Effector memory CD8-positive, alpha-beta T cell (primary cell): Measurements from ENCODE around the gene USP13.
A peak's percentile ranks its signal among the peaks of the same experiment; 100 is the strongest.

ENCODE experiments used
- ATAC-seq: fragments of 150-1000 bp; cut with Tn5 transposase; replicated peaks from 2 replicates; pipeline ENCODE4 v1.10.0; 2021; ENCODE audit warnings: mild to moderate bottlenecking, moderate library complexity
- DNase-seq, 3 experiments: peaks; one replicate each; pipeline ENCODE4 v3.0.0; 2021
- H3K27ac Mint-ChIP-seq, 2 donors: one replicate each; pipeline ENCODE4 v1.8.0; 2022; ENCODE audit warnings: mild to moderate bottlenecking in 2 of 2, mixed read lengths in 2 of 2, moderate library complexity in 2 of 2
- H3K27me3 Mint-ChIP-seq, 2 donors: one replicate each; pipeline ENCODE4 v1.8.0; 2022; ENCODE audit warnings: mixed read lengths in 2 of 2
- H3K36me3 Mint-ChIP-seq: one replicate; pipeline ENCODE4 v1.8.0; 2022; ENCODE audit warnings: mild to moderate bottlenecking, moderate library complexity, mixed read lengths; ENCODE audit not compliant: insufficient read depth
- H3K4me1 Mint-ChIP-seq, 2 donors: one replicate each; pipeline ENCODE4 v1.8.0; 2022; ENCODE audit warnings: low read depth in 2 of 2, mixed read lengths in 2 of 2
- H3K4me3 Mint-ChIP-seq, 2 donors: one replicate each; pipeline ENCODE4 v1.8.0; 2022; ENCODE audit warnings: mild to moderate bottlenecking in 2 of 2, mixed read lengths in 2 of 2, moderate library complexity in 2 of 2
- H3K9me3 Mint-ChIP-seq, 2 donors: one replicate each; pipeline ENCODE4 v1.8.0; 2022; ENCODE audit warnings: mixed read lengths in 2 of 2
- total RNA-seq, 9 experiments: gene quantifications; one replicate each; lab custom pipeline; 2026; lab: John Stamatoyannopoulos, UW

Gene USP13
- total RNA-seq = 6.6 to 13.2 (median 8.5) reads per million in 9 experiments

GRCh38 chr3:179652447-179653095 is at the start of gene USP13:
TSS of gene USP13 (plus strand) at chr3:179653040. CDS start at chr3:179653226, 186 bp downstream.
- Mint-ChIP-seq H3K9me3 (no peaks in the 10 kb centered on the region), H3K4me3 (peak within 1 kb of the TSS; percentile 94 to 95), H3K27ac (peak within 1 kb of the TSS; percentile 91 to 93), H3K4me1 (peaks cover 21 to 33% of the 10 kb centered on the region in 2 donors), H3K27me3 (no peaks in the 10 kb centered on the region), H3K36me3 (peaks cover 13% of the 10 kb centered on the region)
- DNase-seq (peak; percentile 43 to 58 (median 45)), ATAC-seq (peak; percentile 64)

- no peaks in the 10 kb centered on the region for H3K9me3 Mint-ChIP-seq
- DNase-seq (no peak), ATAC-seq (no peak)
- peaks cover 16 to 30% of the 10 kb centered on the region in 2 donors for H3K4me1 Mint-ChIP-seq
- H3K4me3 Mint-ChIP-seq = peak overlapping the region; percentile 98 to 99
- no peaks in the 10 kb centered on the region for H3K27me3 Mint-ChIP-seq
- peaks cover 54% of the 10 kb centered on the region for H3K36me3 Mint-ChIP-seq
- H3K27ac Mint-ChIP-seq = peak overlapping the region; percentile 99
Observed at GRCh38 chr3:179603321-179603720, 49.5 kb upstream of the USP13 start.

- no peaks in the 10 kb centered on the region for H3K27me3 Mint-ChIP-seq
- H3K9me3 Mint-ChIP-seq = no peaks in the 10 kb centered on the region
- H3K36me3 Mint-ChIP-seq = peaks cover 49% of the 10 kb centered on the region
- peak overlapping the region; percentile 98 to 99 for H3K4me3 Mint-ChIP-seq
- ATAC-seq (no peak), DNase-seq (no peak)
- H3K27ac Mint-ChIP-seq = peak overlapping the region; percentile 99
- peaks cover 18 to 32% of the 10 kb centered on the region in 2 donors for H3K4me1 Mint-ChIP-seq
Observed at GRCh38 chr3:179603831-179604230, 49.0 kb upstream of the USP13 start.

- H3K27me3 Mint-ChIP-seq = no peaks in the 10 kb centered on the region
- peak within 1 kb of the TSS; percentile 98 to 99 for H3K4me3 Mint-ChIP-seq
- peak; percentile 98 for ATAC-seq
- H3K4me1 Mint-ChIP-seq = peaks cover 22 to 33% of the 10 kb centered on the region in 2 donors
- H3K9me3 Mint-ChIP-seq = no peaks in the 10 kb centered on the region
- peak; percentile 91 for DNase-seq
- H3K36me3 Mint-ChIP-seq = peaks cover 42% of the 10 kb centered on the region
- peak within 1 kb of the TSS; percentile 99 for H3K27ac Mint-ChIP-seq
Observed at GRCh38 chr3:179604321-179605078, 48.3 kb upstream of the USP13 start, which contains the start of the genes MRPL47 and NDUFB5. TSS of gene MRPL47 (minus strand) at chr3:179604638. CDS start at chr3:179604624, 14 bp downstream. TSS of gene NDUFB5 (plus strand) at chr3:179604794. CDS start at chr3:179604816, 22 bp downstream.

- no peak for ATAC-seq
Observed at GRCh38 chr3:179606534-179607085, 46.2 kb upstream of the USP13 start.

GRCh38 chr3:179608931-179609720 is 43.7 kb upstream of the USP13 start:
- no peak for DNase-seq
- Mint-ChIP-seq H3K27ac (peak overlapping the region; percentile 8 to 83), H3K27me3 (no peaks in the 10 kb centered on the region), H3K4me3 (peak overlapping the region; percentile 26 to 54), H3K9me3 (no peaks in the 10 kb centered on the region), H3K36me3 (peaks cover 17% of the 10 kb centered on the region), H3K4me1 (peaks cover 21 to 43% of the 10 kb centered on the region in 2 donors)
- ATAC-seq = no peak

More at GRCh38 chr3:179606534-179607085, 46.2 kb upstream of the USP13 start:
- Mint-ChIP-seq H3K36me3 (peaks cover 23% of the 10 kb centered on the region), H3K27me3 (no peaks in the 10 kb centered on the region), H3K4me1 (peaks cover 22 to 45% of the 10 kb centered on the region in 2 donors), H3K4me3 (peak overlapping the region; percentile 3 to 34), H3K9me3 (no peaks in the 10 kb centered on the region), H3K27ac (no peak overlapping the region)
- no peak for DNase-seq

- Mint-ChIP-seq H3K4me3 (peak overlapping the region in 1 of 2 donors; percentile 37), H3K27ac (peak overlapping the region; percentile 8 to 83), H3K4me1 (peaks cover 15 to 34% of the 10 kb centered on the region in 2 donors), H3K36me3 (peaks cover 8% of the 10 kb centered on the region), H3K27me3 (no peaks in the 10 kb centered on the region), H3K9me3 (no peaks in the 10 kb centered on the region)
- no peak for ATAC-seq
- DNase-seq = no peak
Observed at GRCh38 chr3:179610066-179610465, 42.8 kb upstream of the USP13 start.

- peaks cover 5 to 29% of the 10 kb centered on the region in 2 donors for H3K4me1 Mint-ChIP-seq
- H3K9me3 Mint-ChIP-seq = no peaks in the 10 kb centered on the region
- ATAC-seq (no peak), DNase-seq (no peak)
- H3K36me3 Mint-ChIP-seq = peaks cover 14% of the 10 kb centered on the region
- H3K27ac Mint-ChIP-seq = no peak overlapping the region
- no peak overlapping the region for H3K4me3 Mint-ChIP-seq
- H3K27me3 Mint-ChIP-seq = no peaks in the 10 kb centered on the region
Observed at GRCh38 chr3:179613807-179614206, 39.0 kb upstream of the USP13 start.

- H3K36me3 Mint-ChIP-seq = peaks cover 14% of the 10 kb centered on the region
- no peak overlapping the region for H3K27ac Mint-ChIP-seq
- no peaks in the 10 kb centered on the region for H3K27me3 Mint-ChIP-seq
- H3K4me3 Mint-ChIP-seq = no peak overlapping the region
- ATAC-seq = no peak
- H3K4me1 Mint-ChIP-seq = peaks cover 0 to 12% of the 10 kb centered on the region in 2 donors
- no peaks in the 10 kb centered on the region for H3K9me3 Mint-ChIP-seq
- DNase-seq = no peak
Observed at GRCh38 chr3:179615458-179616173, 37.2 kb upstream of the USP13 start.

GRCh38 chr3:179622023-179622422 is 30.8 kb upstream of the USP13 start:
- no peak for DNase-seq
- no peak overlapping the region for H3K27ac Mint-ChIP-seq
- no peaks in the 10 kb centered on the region for H3K27me3 Mint-ChIP-seq
- no peak overlapping the region for H3K4me3 Mint-ChIP-seq
- H3K9me3 Mint-ChIP-seq = no peaks in the 10 kb centered on the region
- peaks cover 52% of the 10 kb centered on the region for H3K36me3 Mint-ChIP-seq
- no peaks in the 10 kb centered on the region for H3K4me1 Mint-ChIP-seq
- no peak for ATAC-seq

GRCh38 chr3:179624451-179624850 is 28.4 kb upstream of the USP13 start:
- no peak overlapping the region for H3K27ac Mint-ChIP-seq
- ATAC-seq (no peak), DNase-seq (no peak)
- H3K4me1 Mint-ChIP-seq = no peaks in the 10 kb centered on the region
- no peaks in the 10 kb centered on the region for H3K27me3 Mint-ChIP-seq
- H3K36me3 Mint-ChIP-seq = peaks cover 44% of the 10 kb centered on the region
- no peak overlapping the region for H3K4me3 Mint-ChIP-seq
- H3K9me3 Mint-ChIP-seq = no peaks in the 10 kb centered on the region

GRCh38 chr3:179630753-179631451 is 21.9 kb upstream of the USP13 start:
- Mint-ChIP-seq H3K4me3 (no peak overlapping the region), H3K36me3 (no peaks in the 10 kb centered on the region), H3K4me1 (no peaks in the 10 kb centered on the region), H3K9me3 (no peaks in the 10 kb centered on the region), H3K27ac (no peak overlapping the region), H3K27me3 (no peaks in the 10 kb centered on the region)
- DNase-seq = no peak
- no peak for ATAC-seq
